ENCODE data around the gene PGM5.
"Not testable (repeated sequence)": the region's sequence is repeated elsewhere in the genome, so short reads cannot be mapped to it uniquely, and the experiment has no call there.

The PGM5 gene

GRCh38 chr9:68390737-68391136, 34.3 kb downstream of the PGM5 start:
- H3K4me2 ChIP-seq (ENCODE audit: low read length); H3K4me3 ChIP-seq (ENCODE audit: low read depth, low read length); DNase-seq; H3K27ac ChIP-seq (ENCODE audit: low read depth, low read length); H4K8ac ChIP-seq (ENCODE audit: low read depth, low read length); H4K12ac ChIP-seq (ENCODE audit: low read depth, low read length); H2AFZ ChIP-seq (ENCODE audit: insufficient read depth, low read length, poor library complexity); H3K27me3 ChIP-seq (ENCODE audit: insufficient read depth, low read length); H2BK5ac ChIP-seq (ENCODE audit: low read depth, low read length, poor library complexity); H3K9me3 ChIP-seq (ENCODE audit: insufficient read depth, low read depth, low read length); H3K9ac ChIP-seq (ENCODE audit: low read length); H3K4ac ChIP-seq (ENCODE audit: low read depth, low read length); H2BK120ac ChIP-seq (ENCODE audit: insufficient read depth, low read length, poor library complexity); H3K4me1 ChIP-seq (ENCODE audit: control insufficient read depth in 1 of 2, insufficient read depth in 2 of 2, low read length in 2 of 2); H3K18ac ChIP-seq (ENCODE audit: low read length); H3K79me2 ChIP-seq (ENCODE audit: control insufficient read depth, insufficient read depth, low read length, poor library complexity); H3K36me3 ChIP-seq (ENCODE audit: control insufficient read depth in 1 of 2, insufficient read depth in 2 of 2, low read length in 2 of 2); H4K91ac ChIP-seq (ENCODE audit: low read depth, low read length); H3K14ac ChIP-seq (ENCODE audit: low read length); H2BK12ac ChIP-seq (ENCODE audit: low read length); H3K23ac ChIP-seq (ENCODE audit: low read length); H2AK5ac ChIP-seq (ENCODE audit: low read length); H3K79me1 ChIP-seq (ENCODE audit: low read length): not testable (repeated sequence)
- no CpG with 5 or more reads among the region's 1 CpG for WGBS (ENCODE audit: extremely low coverage, insufficient coverage, insufficient read length)

- H3K18ac ChIP-seq (ENCODE audit: low read length); H3K4ac ChIP-seq (ENCODE audit: low read depth, low read length); H3K27ac ChIP-seq (ENCODE audit: low read depth, low read length); H3K9me3 ChIP-seq (ENCODE audit: insufficient read depth, low read depth, low read length); H3K4me1 ChIP-seq (ENCODE audit: control insufficient read depth in 1 of 2, insufficient read depth in 2 of 2, low read length in 2 of 2); H3K4me2 ChIP-seq (ENCODE audit: low read length); H2BK12ac ChIP-seq (ENCODE audit: low read length); H4K12ac ChIP-seq (ENCODE audit: low read depth, low read length); H3K23ac ChIP-seq (ENCODE audit: low read length); H4K91ac ChIP-seq (ENCODE audit: low read depth, low read length); H3K9ac ChIP-seq (ENCODE audit: low read length); H2AK5ac ChIP-seq (ENCODE audit: low read length); H3K27me3 ChIP-seq (ENCODE audit: insufficient read depth, low read length); H3K4me3 ChIP-seq (ENCODE audit: low read depth, low read length); H4K8ac ChIP-seq (ENCODE audit: low read depth, low read length); H3K36me3 ChIP-seq (ENCODE audit: control insufficient read depth in 1 of 2, insufficient read depth in 2 of 2, low read length in 2 of 2); H2AFZ ChIP-seq (ENCODE audit: insufficient read depth, low read length, poor library complexity); DNase-seq; H3K14ac ChIP-seq (ENCODE audit: low read length); H3K79me2 ChIP-seq (ENCODE audit: control insufficient read depth, insufficient read depth, low read length, poor library complexity); H3K79me1 ChIP-seq (ENCODE audit: low read length); H2BK120ac ChIP-seq (ENCODE audit: insufficient read depth, low read length, poor library complexity); H2BK5ac ChIP-seq (ENCODE audit: low read depth, low read length, poor library complexity): not testable (repeated sequence)
- WGBS (ENCODE audit: extremely low coverage, insufficient coverage, insufficient read length), result no CpG with 5 or more reads among the region's 1 CpG
These were observed 40.1 kb downstream of the PGM5 start for GRCh38 chr9:68396411-68397094.

- not testable (repeated sequence) for H2AK5ac ChIP-seq (ENCODE audit: low read length); H3K36me3 ChIP-seq (ENCODE audit: control insufficient read depth in 1 of 2, insufficient read depth in 2 of 2, low read length in 2 of 2); H3K79me1 ChIP-seq (ENCODE audit: low read length); H4K8ac ChIP-seq (ENCODE audit: low read depth, low read length); H2AFZ ChIP-seq (ENCODE audit: insufficient read depth, low read length, poor library complexity); H3K27ac ChIP-seq (ENCODE audit: low read depth, low read length); H3K27me3 ChIP-seq (ENCODE audit: insufficient read depth, low read length); H3K9me3 ChIP-seq (ENCODE audit: insufficient read depth, low read depth, low read length); H3K9ac ChIP-seq (ENCODE audit: low read length); H3K4me2 ChIP-seq (ENCODE audit: low read length); H2BK120ac ChIP-seq (ENCODE audit: insufficient read depth, low read length, poor library complexity); H3K23ac ChIP-seq (ENCODE audit: low read length); H3K4ac ChIP-seq (ENCODE audit: low read depth, low read length); H3K79me2 ChIP-seq (ENCODE audit: control insufficient read depth, insufficient read depth, low read length, poor library complexity); H2BK12ac ChIP-seq (ENCODE audit: low read length); H2BK5ac ChIP-seq (ENCODE audit: low read depth, low read length, poor library complexity); H3K4me3 ChIP-seq (ENCODE audit: low read depth, low read length); H4K91ac ChIP-seq (ENCODE audit: low read depth, low read length); H4K12ac ChIP-seq (ENCODE audit: low read depth, low read length); H3K4me1 ChIP-seq (ENCODE audit: control insufficient read depth in 1 of 2, insufficient read depth in 2 of 2, low read length in 2 of 2); H3K14ac ChIP-seq (ENCODE audit: low read length); H3K18ac ChIP-seq (ENCODE audit: low read length)
- WGBS (ENCODE audit: extremely low coverage, insufficient coverage, insufficient read length), result no CpG with 5 or more reads among the region's 2 CpGs
- peak; percentile 24 to 51 for DNase-seq
These were observed 40.6 kb downstream of the PGM5 start for GRCh38 chr9:68397095-68397423.

DNA sequence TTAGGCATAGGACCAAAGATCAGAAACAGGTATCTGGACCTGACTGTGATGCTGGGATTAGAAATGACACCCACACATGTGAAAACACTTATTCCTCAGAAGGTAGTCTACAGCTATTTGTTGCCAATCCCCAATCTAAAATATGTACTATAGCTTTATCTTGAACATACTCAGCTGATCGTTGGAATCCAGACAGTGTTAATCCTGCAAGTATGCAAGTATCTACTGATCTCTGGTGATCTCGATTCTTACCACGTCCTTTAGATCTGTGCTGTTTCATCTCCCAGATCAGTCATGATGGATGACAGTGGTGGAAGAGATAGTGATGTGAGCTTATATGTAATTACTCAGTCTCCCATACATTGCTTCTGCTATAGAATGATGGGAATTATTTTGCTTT, 41.4 kb downstream of the PGM5 start:
- peak; percentile 15 to 74 for DNase-seq
- H4K12ac ChIP-seq (ENCODE audit: low read depth, low read length); H2BK5ac ChIP-seq (ENCODE audit: low read depth, low read length, poor library complexity); H2AK5ac ChIP-seq (ENCODE audit: low read length); H3K14ac ChIP-seq (ENCODE audit: low read length); H3K23ac ChIP-seq (ENCODE audit: low read length); H2BK120ac ChIP-seq (ENCODE audit: insufficient read depth, low read length, poor library complexity); H3K36me3 ChIP-seq (ENCODE audit: control insufficient read depth in 1 of 2, insufficient read depth in 2 of 2, low read length in 2 of 2); H3K4ac ChIP-seq (ENCODE audit: low read depth, low read length); H3K4me2 ChIP-seq (ENCODE audit: low read length); H3K27ac ChIP-seq (ENCODE audit: low read depth, low read length); H3K27me3 ChIP-seq (ENCODE audit: insufficient read depth, low read length); H3K4me3 ChIP-seq (ENCODE audit: low read depth, low read length); H3K9ac ChIP-seq (ENCODE audit: low read length); H3K79me1 ChIP-seq (ENCODE audit: low read length); H3K18ac ChIP-seq (ENCODE audit: low read length); H2BK12ac ChIP-seq (ENCODE audit: low read length); H4K8ac ChIP-seq (ENCODE audit: low read depth, low read length); H4K91ac ChIP-seq (ENCODE audit: low read depth, low read length); H2AFZ ChIP-seq (ENCODE audit: insufficient read depth, low read length, poor library complexity); H3K4me1 ChIP-seq (ENCODE audit: control insufficient read depth in 1 of 2, insufficient read depth in 2 of 2, low read length in 2 of 2); H3K79me2 ChIP-seq (ENCODE audit: control insufficient read depth, insufficient read depth, low read length, poor library complexity); H3K9me3 ChIP-seq (ENCODE audit: insufficient read depth, low read depth, low read length): not testable (repeated sequence)
- WGBS (ENCODE audit: extremely low coverage, insufficient coverage, insufficient read length), result no CpG with 5 or more reads among the region's 3 CpGs

All from trophoblast cell (in vitro differentiated cells and primary cell).